ENCODE data around the gene TMEM217. TPM values are rescaled to one million over a fixed set of nuclear protein-coding genes. Genes with fewer than 3 reads are reported as not detected.

TMEM217 gene
- total and polyA plus RNA-seq, 2 of the 8 experiments (the other 6 are each of a cell fraction or from before 2014, with no cell fraction given) = 0.60 to 1.1 TPM

GRCh38 chr6:37262446-37263026, 4.6 kb upstream of the TMEM217 start:
- no peak for FAIRE-seq
- no peak overlapping the region for H4K8ac ChIP-seq (ENCODE audit: extremely low read depth, insufficient read depth, low read length)
- no peak overlapping the region for H4K91ac ChIP-seq (replicated peaks; ENCODE audit: insufficient read length, low read length)
- H2BK5ac ChIP-seq (ENCODE audit: low read depth, low read length) = no peak overlapping the region
- no peak overlapping the region for H2BK15ac ChIP-seq (ENCODE audit: low read length)
- no peak overlapping the region for H3K4me3 ChIP-seq (ENCODE audit: extremely low read depth in 1 of 4, insufficient read depth in 2 of 4, low read depth in 3 of 4, low read length in 4 of 4)
- no peak overlapping the region for H3K4ac ChIP-seq (replicated peaks; ENCODE audit: insufficient read length, low read depth, low read length)
- H2BK20ac ChIP-seq (ENCODE audit: low read length) = no peak overlapping the region
- no peak overlapping the region for H2AFZ ChIP-seq (ENCODE audit: low read length)
- 76% methylated on average over 8 of the region's 8 CpGs; no CpG with 5 or more reads in 1 of the 2 experiments for WGBS, 2 experiments (ENCODE audit: extremely low coverage in 1 of 2, insufficient coverage in 1 of 2, insufficient read length in 1 of 2, insufficient replicate concordance in 2 of 2, low coverage in 1 of 2, low lambda C conversion rate in 2 of 2, missing lambda C conversion rate in 1 of 2)
- CTCF ChIA-PET (ENCODE audit: partially characterized antibody) = interaction anchor here (1.7 kb wide), 1 partner anchor 52 kb away, joined by 3 read pairs; no protein-coding TSS in a partner anchor
- no peak overlapping the region for H3K9ac ChIP-seq (replicated peaks in 1 of 4; ENCODE audit: extremely low read depth in 1 of 4, low read depth in 3 of 4, low read length in 3 of 4)
- no peaks in the 10 kb centered on the region for H3K9me3 ChIP-seq (ENCODE audit: insufficient read depth in 2 of 2, low read depth in 1 of 2, low read length in 1 of 2)
- no peak overlapping the region for H3K23ac ChIP-seq (ENCODE audit: insufficient read length)
- no peak overlapping the region for H3K4me2 ChIP-seq (ENCODE audit: insufficient read depth in 1 of 2, low read depth in 2 of 2, low read length in 2 of 2)
- H3K36me3 ChIP-seq (ENCODE audit: control insufficient read depth in 2 of 4, insufficient read depth in 4 of 4, low read length in 3 of 4) = no peaks in the 10 kb centered on the region
- H3K4me1 ChIP-seq (replicated peaks in 1 of 4; ENCODE audit: control insufficient read depth in 3 of 4, insufficient read depth in 4 of 4, low read length in 3 of 4) = peaks cover 0 to 4% (median 3%) of the 10 kb centered on the region in 4 experiments; a peak in 3 of 7 replicates
- H4K5ac ChIP-seq (ENCODE audit: insufficient read length, low read depth, low read length) = no peak overlapping the region
- H3K79me1 ChIP-seq (ENCODE audit: low read depth, low read length) = peaks cover 2% of the 10 kb centered on the region; the same call in 1 of the 2 replicates
- POLR2A ChIA-PET (ENCODE audit: partially characterized antibody) = no interaction called here
- H3K23me2 ChIP-seq (ENCODE audit: low read depth, low read length) = peaks cover 4% of the 10 kb centered on the region
- H2AK5ac ChIP-seq (ENCODE audit: low read depth, low read length) = no peak overlapping the region
- no peaks in the 10 kb centered on the region for H4K20me1 ChIP-seq (replicated peaks in 1 of 2; ENCODE audit: control insufficient read depth in 1 of 2, insufficient read depth in 2 of 2, low read length in 2 of 2)
- H3K18ac ChIP-seq (ENCODE audit: extremely low read depth, low read length) = no peak overlapping the region
- H2BK120ac ChIP-seq (replicated peaks; ENCODE audit: low read depth, low read length) = no peak overlapping the region
- no peak overlapping the region for H3K56ac ChIP-seq (replicated peaks; ENCODE audit: insufficient read length, low read depth, low read length)
- H3K27me3 ChIP-seq (replicated peaks in 1 of 4; ENCODE audit: control insufficient read depth in 3 of 4, extremely low read depth in 1 of 4, insufficient read depth in 3 of 4, low read length in 3 of 4) = no peaks in the 10 kb centered on the region
- H3K14ac ChIP-seq (ENCODE audit: insufficient read length) = no peak overlapping the region
- peaks cover 0 to 81% of the 10 kb centered on the region in 2 experiments; a peak in 2 of 4 replicates for H3K79me2 ChIP-seq (ENCODE audit: control insufficient read depth in 1 of 2, insufficient read depth in 2 of 2, low read length in 2 of 2)
- H3K27ac ChIP-seq (ENCODE audit: low read depth, low read length) = no peak overlapping the region
- H2BK12ac ChIP-seq (ENCODE audit: low read depth, low read length) = no peak overlapping the region
- no peak for DNase-seq (ENCODE audit: low read depth in 1 of 2, low spot score in 2 of 2)
- TF ChIP-seq SIRT6 (IDR thresholded peaks at IDR 0.05; ENCODE audit: low read length) = no peak
- no peak for TF ChIP-seq GTF2F1 (IDR thresholded peaks at IDR 0.05; ENCODE audit: borderline replicate concordance, low read depth, low read length)
- TF ChIP-seq HDAC6 (IDR thresholded peaks at IDR 0.05; ENCODE audit: low read depth, low read length) = no peak
- TF ChIP-seq JUN (IDR thresholded peaks at IDR 0.05; ENCODE audit: low read depth, low read length) = no peak
- TF ChIP-seq ASH2L (IDR thresholded peaks at IDR 0.05; ENCODE audit: low read length) = no peak
- no peak for TF ChIP-seq TEAD4 (IDR thresholded peaks at IDR 0.05; ENCODE audit: low read depth, low read length)
- no peak for TF ChIP-seq SP4 (IDR thresholded peaks at IDR 0.05; ENCODE audit: low read length)
- TF ChIP-seq POLR2A (IDR thresholded peaks at IDR 0.05; ENCODE audit: control extremely low read depth in 1 of 2, low read depth in 2 of 2, low read length in 2 of 2) = no peak
- TF ChIP-seq ATF3 (IDR thresholded peaks at IDR 0.05; ENCODE audit: insufficient read depth, low read depth, low read length) = no peak
- TF ChIP-seq CREB1 (IDR thresholded peaks at IDR 0.05) = no peak
- TF ChIP-seq HDAC2 (IDR thresholded peaks at IDR 0.05; ENCODE audit: borderline replicate concordance in 1 of 2, low read depth in 2 of 2, low read length in 2 of 2) = no peak
- no peak for TF ChIP-seq RFX5 (IDR thresholded peaks at IDR 0.05; ENCODE audit: borderline replicate concordance, low read depth, low read length)
- no peak for TF ChIP-seq RAD21 (IDR thresholded peaks at IDR 0.05 in 1 of 2, conservative IDR thresholded peaks at IDR 0.05 in 1 of 2; ENCODE audit: low read depth in 2 of 2, low read length in 2 of 2)
- TF ChIP-seq CHD1 (IDR thresholded peaks at IDR 0.05; ENCODE audit: low read depth, low read length) = no peak
